MM.1S (cell line): Measurements from ENCODE around the gene CHST1.

Source experiments
- EZH2phosphoT487 ChIP-seq: fragments of 300-600 bp; sonication (generic); IDR thresholded peaks from 2 replicates; pipeline ENCODE4 v1.6.1; 2018; ENCODE audit warnings: antibody characterized with exemption, low read length
- TF ChIP-seq, protein P1 (sequence below): fragments of 300-600 bp; sonication (generic); IDR thresholded peaks from 2 replicates; pipeline ENCODE4 v1.5.1; 2016; ENCODE audit warnings: antibody characterized with exemption, low read length, mixed read lengths

DNA sequence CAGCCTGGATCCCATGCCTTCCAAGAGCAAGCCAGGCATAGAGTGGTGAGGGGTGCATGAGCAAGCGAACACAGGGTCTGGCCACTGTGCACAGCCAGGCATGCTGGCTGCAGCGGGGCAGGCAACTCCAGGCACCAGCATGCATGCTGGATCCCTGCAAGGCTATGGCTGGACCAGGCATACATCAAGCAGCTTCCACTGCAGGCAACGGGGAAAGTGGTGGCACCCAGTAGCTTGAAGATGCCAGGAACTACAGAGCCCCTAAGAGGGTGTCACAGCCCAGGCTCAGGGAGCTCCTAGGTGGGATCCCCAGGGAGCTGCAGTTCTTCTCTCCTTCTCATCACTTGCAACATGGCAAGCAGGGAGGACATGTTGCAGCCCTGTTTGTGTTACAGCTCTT is 45.2 kb downstream of the CHST1 start:
- TF ChIP-seq, protein P1, sequence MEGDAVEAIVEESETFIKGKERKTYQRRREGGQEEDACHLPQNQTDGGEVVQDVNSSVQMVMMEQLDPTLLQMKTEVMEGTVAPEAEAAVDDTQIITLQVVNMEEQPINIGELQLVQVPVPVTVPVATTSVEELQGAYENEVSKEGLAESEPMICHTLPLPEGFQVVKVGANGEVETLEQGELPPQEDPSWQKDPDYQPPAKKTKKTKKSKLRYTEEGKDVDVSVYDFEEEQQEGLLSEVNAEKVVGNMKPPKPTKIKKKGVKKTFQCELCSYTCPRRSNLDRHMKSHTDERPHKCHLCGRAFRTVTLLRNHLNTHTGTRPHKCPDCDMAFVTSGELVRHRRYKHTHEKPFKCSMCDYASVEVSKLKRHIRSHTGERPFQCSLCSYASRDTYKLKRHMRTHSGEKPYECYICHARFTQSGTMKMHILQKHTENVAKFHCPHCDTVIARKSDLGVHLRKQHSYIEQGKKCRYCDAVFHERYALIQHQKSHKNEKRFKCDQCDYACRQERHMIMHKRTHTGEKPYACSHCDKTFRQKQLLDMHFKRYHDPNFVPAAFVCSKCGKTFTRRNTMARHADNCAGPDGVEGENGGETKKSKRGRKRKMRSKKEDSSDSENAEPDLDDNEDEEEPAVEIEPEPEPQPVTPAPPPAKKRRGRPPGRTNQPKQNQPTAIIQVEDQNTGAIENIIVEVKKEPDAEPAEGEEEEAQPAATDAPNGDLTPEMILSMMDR, result no peak
- no peak for TF ChIP-seq EZH2phosphoT487
